Islet precursor cell (in vitro differentiated cells): ENCODE results near the gene ADAMTS3.
"Not testable (repeated sequence)": the region's sequence is repeated elsewhere in the genome, so short reads cannot be mapped to it uniquely, and the experiment has no call there.

Source experiments
- DNase-seq: peaks from one replicate; pipeline ENCODE4 v3.0.0-alpha.2; 2018

Gene ADAMTS3

GRCh38 chr4:72467633-72468032, 101.4 kb downstream of the ADAMTS3 start:
- no peak for DNase-seq

- no peak for DNase-seq
Observed at GRCh38 chr4:72463724-72464123, 105.3 kb downstream of the ADAMTS3 start.

GRCh38 chr4:72457158-72457557, 111.9 kb downstream of the ADAMTS3 start:
- no peak for DNase-seq

- DNase-seq: no peak
Observed at GRCh38 chr4:72451349-72451748, 117.7 kb downstream of the ADAMTS3 start.

GRCh38 chr4:72449705-72450104, 119.3 kb downstream of the ADAMTS3 start:
- no peak for DNase-seq

- DNase-seq: no peak
Observed at GRCh38 chr4:72448231-72448630, 120.8 kb downstream of the ADAMTS3 start.

GRCh38 chr4:72446353-72447055, 122.5 kb downstream of the ADAMTS3 start:
- no peak for DNase-seq

GRCh38 chr4:72444092-72444491, 124.9 kb downstream of the ADAMTS3 start:
- DNase-seq: no peak

GRCh38 chr4:72442715-72443114, 126.3 kb downstream of the ADAMTS3 start:
- DNase-seq: no peak

GRCh38 chr4:72442147-72442546, 126.9 kb downstream of the ADAMTS3 start:
- DNase-seq: no peak

GRCh38 chr4:72440386-72440785, 128.6 kb downstream of the ADAMTS3 start:
- DNase-seq: no peak

- DNase-seq: no peak
Observed at GRCh38 chr4:72432975-72433374, 136.0 kb downstream of the ADAMTS3 start.

GRCh38 chr4:72432282-72432681, 136.7 kb downstream of the ADAMTS3 start:
- no peak for DNase-seq

GRCh38 chr4:72430988-72431387, 138.0 kb downstream of the ADAMTS3 start:
- DNase-seq: no peak

GRCh38 chr4:72430050-72430449, 139.0 kb downstream of the ADAMTS3 start:
- no peak for DNase-seq

- DNase-seq: no peak
Observed at GRCh38 chr4:72429397-72429889, 139.6 kb downstream of the ADAMTS3 start.

GRCh38 chr4:72427057-72427456, 142.0 kb downstream of the ADAMTS3 start:
- no peak for DNase-seq

- not testable (repeated sequence) for DNase-seq
Observed at GRCh38 chr4:72425908-72426307, 143.1 kb downstream of the ADAMTS3 start.

- DNase-seq: no peak
Observed at GRCh38 chr4:72424006-72424405, 145.0 kb downstream of the ADAMTS3 start.

- no peak for DNase-seq
Observed at GRCh38 chr4:72422416-72422815, 146.6 kb downstream of the ADAMTS3 start.

- no peak for DNase-seq
Observed at GRCh38 chr4:72418458-72418857, 150.6 kb downstream of the ADAMTS3 start.

GRCh38 chr4:72410158-72410557, 158.9 kb downstream of the ADAMTS3 start:
- no peak for DNase-seq

- no peak for DNase-seq
Observed at GRCh38 chr4:72408568-72408967, 160.5 kb downstream of the ADAMTS3 start.

- DNase-seq: no peak
Observed at GRCh38 chr4:72405417-72405816, 163.6 kb downstream of the ADAMTS3 start.

- no peak for DNase-seq
Observed at GRCh38 chr4:72397314-72397713, 171.7 kb downstream of the ADAMTS3 start.
